Neural progenitor cell (in vitro differentiated cells): ENCODE data around the gene ANKRD18A.

Source experiments
- CTCF ChIP-seq: fragments of 200-600 bp; sonication (generic); IDR thresholded peaks from 2 replicates; pipeline ENCODE4 v1.5.1; 2017; ENCODE audit warnings: antibody characterized with exemption, mild to moderate bottlenecking
- EZH2 ChIP-seq: fragments of 200-600 bp; sonication (generic); IDR thresholded peaks from 2 replicates; pipeline ENCODE4 v1.6.1; 2017; ENCODE audit warnings: antibody characterized with exemption, mild to moderate bottlenecking, moderate library complexity

GRCh38 chr9:38641142-38641541, 20.7 kb upstream of the ANKRD18A start:
- TF ChIP-seq CTCF (no peak), EZH2 (no peak)
